GM21737 (cell line): Measurements from ENCODE around the gene ADCK2.
A peak's percentile ranks its signal among the peaks of the same experiment; 100 is the strongest.
"Not testable (repeated sequence)": the region's sequence is repeated elsewhere in the genome, so short reads cannot be mapped to it uniquely, and the experiment has no call there.

ENCODE experiments used
- ATAC-seq: cut with Tn5 transposase; IDR thresholded peaks from one replicate; pipeline ENCODE4 v1.9.1; 2021; ENCODE audit warnings: mild to moderate bottlenecking, moderate library complexity; ENCODE audit not compliant: unreplicated experiment

The ADCK2 gene

GRCh38 chr7:140672382-140673062 is at the start of gene ADCK2:
TSS of gene ADCK2 (plus strand) at chr7:140672945. CDS start at chr7:140673331, 386 bp downstream.
- ATAC-seq, result peak; percentile 53

- ATAC-seq, result no peak
Observed at GRCh38 chr7:140623980-140624379, 48.8 kb upstream of the ADCK2 start.

- ATAC-seq, result no peak
Observed at GRCh38 chr7:140624392-140625191, 48.2 kb upstream of the ADCK2 start.

- not testable (repeated sequence) for ATAC-seq
Observed at GRCh38 chr7:140625192-140625558, 47.6 kb upstream of the ADCK2 start.

GRCh38 chr7:140625908-140626868 is 46.6 kb upstream of the ADCK2 start:
- ATAC-seq, result no peak

GRCh38 chr7:140631021-140631420 is 41.7 kb upstream of the ADCK2 start:
- no peak for ATAC-seq

- ATAC-seq, result no peak
Observed at GRCh38 chr7:140631602-140632001, 41.1 kb upstream of the ADCK2 start.

GRCh38 chr7:140635345-140635744 is 37.4 kb upstream of the ADCK2 start:
- no peak for ATAC-seq

- no peak for ATAC-seq
Observed at GRCh38 chr7:140635816-140636215, 36.9 kb upstream of the ADCK2 start.

- no peak for ATAC-seq
Observed at GRCh38 chr7:140637400-140637799, 35.3 kb upstream of the ADCK2 start.

- ATAC-seq, result no peak
Observed at GRCh38 chr7:140638173-140638791, 34.5 kb upstream of the ADCK2 start.

- ATAC-seq, result no peak
Observed at GRCh38 chr7:140639366-140640053, 33.2 kb upstream of the ADCK2 start.

GRCh38 chr7:140640060-140640637 is 32.6 kb upstream of the ADCK2 start:
- no peak for ATAC-seq

- ATAC-seq, result no peak
Observed at GRCh38 chr7:140640727-140641523, 31.8 kb upstream of the ADCK2 start, which contains the start of gene DENND2A. TSS of gene DENND2A (minus strand) at chr7:140640813. CDS start at chr7:140602397, 38,416 bp downstream.

GRCh38 chr7:140641524-140642195 is 31.1 kb upstream of the ADCK2 start:
- no peak for ATAC-seq

- ATAC-seq, result no peak
Observed at GRCh38 chr7:140643416-140643815, 29.3 kb upstream of the ADCK2 start.

- not testable (repeated sequence) for ATAC-seq
Observed at GRCh38 chr7:140644761-140645160, 28.0 kb upstream of the ADCK2 start.

GRCh38 chr7:140645166-140645900 is 27.4 kb upstream of the ADCK2 start:
- no peak for ATAC-seq
